Neuronal stem cell (in vitro differentiated cells): ENCODE results near the gene RADIL.

Source experiments
- DNase-seq: peaks from one replicate; pipeline ENCODE4 v3.0.0-alpha.2; 2013; ENCODE audit warnings: low spot score
- H2AFZ ChIP-seq: one replicate; pipeline ENCODE4 v1.6.1; 2013; ENCODE audit warnings: mild to moderate bottlenecking, low read length, inconsistent platforms
- H2AK5ac ChIP-seq: 2 replicates; pipeline ENCODE4 v1.6.1; 2013; ENCODE audit warnings: low read depth, mild to moderate bottlenecking, inconsistent platforms, low read length, moderate library complexity, mixed read lengths
- H2BK120ac ChIP-seq: 2 replicates; pipeline ENCODE4 v1.6.1; 2013; ENCODE audit warnings: low read depth, mild to moderate bottlenecking, inconsistent platforms, low read length, moderate library complexity, mixed read lengths
- H2BK12ac ChIP-seq: one replicate; pipeline ENCODE4 v1.6.1; 2013; ENCODE audit warnings: low read length, inconsistent platforms
- H2BK15ac ChIP-seq: 2 replicates; pipeline ENCODE4 v1.6.1; 2013; ENCODE audit warnings: mild to moderate bottlenecking, low read length, inconsistent platforms, mixed read lengths
- H2BK5ac ChIP-seq: one replicate; pipeline ENCODE4 v1.6.1; 2013; ENCODE audit warnings: inconsistent platforms, mild to moderate bottlenecking, low read length, moderate library complexity
- H3K14ac ChIP-seq: one replicate; pipeline ENCODE4 v1.6.1; 2013; ENCODE audit warnings: low read length, inconsistent platforms
- H3K18ac ChIP-seq: 2 replicates; pipeline ENCODE4 v1.6.1; 2013; ENCODE audit warnings: low read length, inconsistent platforms
- H3K23ac ChIP-seq: 2 replicates; pipeline ENCODE4 v1.6.1; 2013; ENCODE audit warnings: low read depth, mild to moderate bottlenecking, mixed read lengths, low read length, inconsistent platforms; ENCODE audit not compliant: poor library complexity
- H3K27ac ChIP-seq: replicated peaks from 3 replicates; pipeline ENCODE4 v1.5.1; 2013; ENCODE audit warnings: low read length, inconsistent platforms
- H3K27me3 ChIP-seq, 3 experiments: 2 replicates each; pipeline ENCODE4 v1.6.1; 2013; ENCODE audit warnings: low read length in 3 of 3, mild to moderate bottlenecking in 2 of 3, inconsistent platforms in 1 of 3, low read depth in 1 of 3, mixed read lengths in 1 of 3, moderate library complexity in 1 of 3; ENCODE audit not compliant: control insufficient read depth in 3 of 3, insufficient read depth in 3 of 3
- H3K36me3 ChIP-seq, 2 donors: replicated peaks in 1 of 2; 2 replicates each; pipeline ENCODE4 v1.6.1; 2013; ENCODE audit warnings: low read length in 2 of 2; ENCODE audit not compliant: control insufficient read depth in 2 of 2, insufficient read depth in 2 of 2
- H3K4ac ChIP-seq: 2 replicates; pipeline ENCODE4 v1.6.1; 2013; ENCODE audit warnings: inconsistent platforms, mild to moderate bottlenecking, low read length, moderate library complexity
- H3K4me1 ChIP-seq, 2 donors: 1 replicate in 1 of 2; 2 replicates in 1 of 2; pipeline ENCODE4 v1.6.1; 2013; ENCODE audit warnings: low read length in 2 of 2, low read depth in 1 of 2; ENCODE audit not compliant: control insufficient read depth in 2 of 2, insufficient read depth in 1 of 2
- H3K4me2 ChIP-seq: one replicate; pipeline ENCODE4 v1.6.1; 2013; ENCODE audit warnings: mild to moderate bottlenecking, low read length, inconsistent platforms; ENCODE audit not compliant: insufficient read depth, poor library complexity, severe bottlenecking
- H3K4me3 ChIP-seq, 2 donors: 2 replicates each; pipeline ENCODE4 v1.5.1; 2013; ENCODE audit warnings: low read length in 2 of 2, mild to moderate bottlenecking in 2 of 2, inconsistent platforms in 1 of 2, moderate library complexity in 1 of 2
- H3K79me1 ChIP-seq: one replicate; pipeline ENCODE4 v1.6.1; 2013; ENCODE audit warnings: low read depth, mild to moderate bottlenecking, inconsistent platforms, low read length, moderate library complexity
- H3K9ac ChIP-seq: one replicate; pipeline ENCODE4 v1.6.1; 2013; ENCODE audit warnings: mild to moderate bottlenecking, low read depth, low read length, inconsistent platforms; ENCODE audit not compliant: poor library complexity
- H3K9me3 ChIP-seq, 2 donors: replicated peaks in 1 of 2; 2 replicates each; pipeline versions ENCODE3 to v1.6.1; 2013; ENCODE audit warnings: low read length in 2 of 2, mild to moderate bottlenecking in 2 of 2, inconsistent platforms in 1 of 2, low read depth in 1 of 2, mixed read lengths in 1 of 2, moderate library complexity in 1 of 2; ENCODE audit not compliant: control insufficient read depth in 2 of 2, insufficient read depth in 1 of 2
- H4K8ac ChIP-seq: one replicate; pipeline ENCODE4 v1.6.1; 2013; ENCODE audit warnings: low read depth, mild to moderate bottlenecking, inconsistent platforms, low read length, moderate library complexity
- H4K91ac ChIP-seq: one replicate; pipeline ENCODE4 v1.6.1; 2013; ENCODE audit warnings: low read length, low read depth, mild to moderate bottlenecking, inconsistent platforms; ENCODE audit not compliant: poor library complexity
- WGBS, 2 donors: extraction: QIAGEN DNeasy Blood & Tissue Kit; methylation state at CpG; one replicate each; pipeline ENCODE4 v1.1.7; 2013; ENCODE audit warnings: missing lambda C conversion rate in 2 of 2, mixed read lengths in 1 of 2; ENCODE audit not compliant: insufficient read length in 2 of 2, insufficient replicate concordance in 1 of 2; ENCODE audit errors: extremely low coverage in 2 of 2; 5-methylcytosine and 5-hydroxymethylcytosine counted together

Gene RADIL

GRCh38 chr7:4833691-4834600 lies 49.6 kb downstream of the RADIL start:
- no CpG with 5 or more reads among the region's 36 CpGs for WGBS, 2 donors

DNA sequence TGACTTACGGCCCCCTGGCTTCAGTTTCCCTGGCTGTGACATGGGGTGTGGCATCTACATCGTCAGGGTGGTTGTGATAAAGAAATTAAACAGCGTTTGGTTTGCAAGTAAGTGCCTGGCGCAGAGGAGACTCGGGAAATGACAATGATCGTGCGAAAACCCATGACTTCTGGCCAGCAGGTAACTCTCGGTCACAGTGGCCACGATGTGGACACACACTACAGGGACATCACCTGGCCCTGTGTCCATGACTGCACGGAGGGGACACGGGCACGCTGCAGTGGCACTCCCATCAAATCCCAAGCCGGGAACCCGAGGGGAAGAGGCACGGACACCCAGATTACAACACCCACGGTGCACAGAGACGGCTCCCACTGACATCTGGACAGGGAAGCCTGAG lies 50.3 kb downstream of the RADIL start:
- H3K4ac ChIP-seq: no peak overlapping the region
- H3K36me3 ChIP-seq: peaks cover 3 to 15% of the 10 kb centered on the region in 2 donors
- no peak overlapping the region for H3K4me2 ChIP-seq
- WGBS, 2 donors: no CpG with 5 or more reads among the region's 17 CpGs
- no peak overlapping the region for H3K4me3 ChIP-seq
- peak overlapping the region; percentile 4 for H3K18ac ChIP-seq
- no peak overlapping the region for H2BK5ac ChIP-seq
- H4K8ac ChIP-seq: no peak overlapping the region
- H3K14ac ChIP-seq: no peak overlapping the region
- H3K27me3 ChIP-seq: no peaks in the 10 kb centered on the region
- H2BK120ac ChIP-seq: no peak overlapping the region
- DNase-seq: no peak
- no peak overlapping the region for H2AK5ac ChIP-seq
- no peak overlapping the region for H2AFZ ChIP-seq
- no peak overlapping the region for H4K91ac ChIP-seq
- no peaks in the 10 kb centered on the region for H3K9me3 ChIP-seq
- H3K23ac ChIP-seq: no peak overlapping the region
- H2BK12ac ChIP-seq: no peak overlapping the region
- H3K4me1 ChIP-seq: peaks cover 11 to 12% of the 10 kb centered on the region in 2 donors
- H3K79me1 ChIP-seq: peaks cover 4% of the 10 kb centered on the region
- no peak overlapping the region for H3K27ac ChIP-seq
- H2BK15ac ChIP-seq: no peak overlapping the region
- no peak overlapping the region for H3K9ac ChIP-seq

More at GRCh38 chr7:4833691-4834600, 49.6 kb downstream of the RADIL start:
- H3K4me2 ChIP-seq: no peak overlapping the region
- H2BK5ac ChIP-seq: no peak overlapping the region
- no peak overlapping the region for H3K27ac ChIP-seq
- H2AFZ ChIP-seq: no peak overlapping the region
- H3K4me3 ChIP-seq: no peak overlapping the region
- no peak overlapping the region for H3K4ac ChIP-seq
- peak overlapping the region; percentile 71 for H3K14ac ChIP-seq
- peak overlapping the region; percentile 22 for H2BK12ac ChIP-seq
- H3K36me3 ChIP-seq: peaks cover 3 to 15% of the 10 kb centered on the region in 2 donors
- H4K8ac ChIP-seq: no peak overlapping the region
- no peak overlapping the region for H2AK5ac ChIP-seq
- peak overlapping the region; percentile 57 for H3K18ac ChIP-seq
- H3K9ac ChIP-seq: no peak overlapping the region
- H3K27me3 ChIP-seq: no peaks in the 10 kb centered on the region
- H2BK15ac ChIP-seq: no peak overlapping the region
- no peak overlapping the region for H3K23ac ChIP-seq
- DNase-seq: no peak
- H3K4me1 ChIP-seq: peaks cover 14 to 15% of the 10 kb centered on the region in 2 donors
- no peaks in the 10 kb centered on the region for H3K9me3 ChIP-seq
- no peak overlapping the region for H2BK120ac ChIP-seq
- H3K79me1 ChIP-seq: peaks cover 4% of the 10 kb centered on the region
- no peak overlapping the region for H4K91ac ChIP-seq

DNA sequence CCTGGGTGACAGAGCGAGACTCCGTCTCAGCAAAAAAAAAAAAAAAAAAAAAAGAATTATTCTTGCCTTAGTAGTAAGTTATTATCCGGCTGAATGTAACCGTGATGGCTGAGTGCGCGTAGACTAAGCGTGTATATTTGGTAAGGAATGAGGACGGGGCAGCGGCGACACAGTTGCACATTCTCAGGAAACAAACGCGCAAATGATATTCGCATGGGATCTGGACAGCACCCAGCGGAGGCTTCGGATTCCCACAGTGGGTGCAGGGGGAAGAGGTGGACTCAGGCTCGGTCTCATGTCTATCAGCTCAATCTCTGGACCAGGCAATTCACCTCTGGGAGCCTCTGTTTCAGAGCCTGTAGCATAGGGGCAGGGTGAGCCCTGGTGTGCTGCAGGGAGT lies 50.8 kb downstream of the RADIL start:
- Histone ChIP-seq H3K9me3 (no peaks in the 10 kb centered on the region), H2BK5ac (no peak overlapping the region), H3K23ac (no peak overlapping the region), H3K4me2 (no peak overlapping the region), H3K79me1 (peaks cover 4% of the 10 kb centered on the region), H2BK15ac (no peak overlapping the region), H2AK5ac (no peak overlapping the region), H3K4ac (no peak overlapping the region), H3K9ac (no peak overlapping the region), H3K4me1 (peaks cover 8% of the 10 kb centered on the region in 2 donors), H4K91ac (no peak overlapping the region), H3K4me3 (no peak overlapping the region), H4K8ac (no peak overlapping the region), H3K14ac (no peak overlapping the region), H3K27ac (no peak overlapping the region), H3K18ac (peak overlapping the region; percentile 4), H2AFZ (no peak overlapping the region), H2BK120ac (no peak overlapping the region), H2BK12ac (no peak overlapping the region), H3K27me3 (no peaks in the 10 kb centered on the region), H3K36me3 (peaks cover 3 to 15% of the 10 kb centered on the region in 2 donors)
- DNase-seq: no peak
- no CpG with 5 or more reads among the region's 16 CpGs for WGBS, 2 donors

DNA sequence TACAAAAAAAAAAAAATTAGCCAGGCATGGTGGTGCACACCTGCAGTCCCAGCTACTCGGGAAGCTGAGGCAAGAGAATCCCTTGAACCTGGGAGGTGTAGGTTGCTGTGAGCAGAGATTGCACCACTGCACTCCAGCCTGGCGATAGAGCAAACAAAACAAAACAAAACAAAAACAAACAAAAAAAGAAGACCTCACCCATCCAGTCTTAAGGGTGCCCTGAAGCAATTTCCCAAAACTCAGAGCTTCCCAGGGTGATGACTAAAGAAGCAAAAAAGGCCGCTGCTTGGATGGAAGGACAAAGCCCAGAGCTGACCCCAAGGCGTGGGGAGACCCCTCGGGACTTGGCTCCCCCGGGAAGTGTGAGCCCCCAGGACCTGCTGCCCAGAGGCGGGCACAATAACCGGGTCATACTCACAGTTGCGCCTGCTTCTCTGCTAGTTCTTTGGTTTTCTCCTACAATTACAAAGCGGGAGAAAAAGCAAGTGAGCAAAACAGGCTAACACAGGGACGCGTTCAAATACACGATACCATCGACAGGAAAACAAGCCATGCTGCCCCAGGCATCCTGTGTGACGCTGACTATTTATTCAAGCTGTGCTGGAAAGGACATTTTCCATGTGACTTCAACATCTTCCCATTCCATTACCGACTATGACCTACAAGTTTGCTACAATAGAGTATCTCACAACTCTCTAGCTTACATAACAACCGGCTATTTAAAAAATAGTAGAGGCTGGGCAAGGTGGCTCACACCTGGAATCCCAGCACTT lies 51.6 kb downstream of the RADIL start:
- Histone ChIP-seq H3K9me3 (no peaks in the 10 kb centered on the region), H3K9ac (no peak overlapping the region), H2BK12ac (no peak overlapping the region), H3K4me3 (no peak overlapping the region), H2AK5ac (no peak overlapping the region), H3K4ac (no peak overlapping the region), H2AFZ (no peak overlapping the region), H3K18ac (no peak overlapping the region), H3K27me3 (no peaks in the 10 kb centered on the region), H4K91ac (no peak overlapping the region), H3K27ac (no peak overlapping the region), H3K36me3 (peaks cover 3 to 15% of the 10 kb centered on the region in 2 donors), H3K4me2 (no peak overlapping the region), H2BK15ac (no peak overlapping the region), H3K4me1 (peaks cover 0 to 1% of the 10 kb centered on the region in 2 donors), H2BK5ac (no peak overlapping the region), H3K79me1 (peaks cover 4% of the 10 kb centered on the region), H2BK120ac (no peak overlapping the region), H3K23ac (no peak overlapping the region), H4K8ac (no peak overlapping the region), H3K14ac (no peak overlapping the region)
- DNase-seq: no peak
- WGBS, 2 donors: no CpG with 5 or more reads among the region's 17 CpGs
